Colonic mucosa (tissue), 4 donors: ENCODE data around the gene KRT16. TPM values are rescaled to one million over a fixed set of nuclear protein-coding genes. Genes with fewer than 3 reads are reported as not detected.
"Not testable (repeated sequence)": the region's sequence is repeated elsewhere in the genome, so short reads cannot be mapped to it uniquely, and the experiment has no call there.

Source experiments
- DNase-seq: peaks from one replicate; pipeline ENCODE4 v3.0.0-alpha.2; 2020
- H3K27ac ChIP-seq: fragments of 200-600 bp; one replicate; pipeline ENCODE4 v1.8.0; 2021
- H3K27me3 ChIP-seq: fragments of 200-600 bp; one replicate; pipeline ENCODE4 v1.8.0; 2021
- H3K36me3 ChIP-seq: fragments of 200-600 bp; one replicate; pipeline ENCODE4 v1.8.0; 2021
- H3K4me1 ChIP-seq: fragments of 200-600 bp; one replicate; pipeline ENCODE4 v1.8.0; 2021; ENCODE audit warnings: mild to moderate bottlenecking
- H3K4me3 ChIP-seq: fragments of 200-600 bp; one replicate; pipeline ENCODE4 v1.8.0; 2021
- H3K9ac ChIP-seq, 2 donors: one replicate each; pipeline ENCODE4 v1.7.0; 2013; ENCODE audit warnings: control low read depth in 2 of 2, low read depth in 2 of 2, low read length in 2 of 2
- H3K9me3 ChIP-seq: fragments of 200-600 bp; one replicate; pipeline ENCODE4 v1.8.0; 2021
- intact Hi-C: fragments of 100-400 bp; cut with DNase I; formaldehyde crosslinking; loops from one replicate; pipeline ENCODE4 v1.14.1; 2022
- total RNA-seq, 2 donors: library from RNA; stranded (reverse); fragmentation: NEBNext Ultra II Directional in 1 of 2; extraction: Animal tissue kit (Norgen Biotek cat#: 25700) in 1 of 2; gene quantifications; one replicate each; pipeline ENCODE4 v1.2.1, GENCODE V29; 2021
- TF ChIP-seq, protein P1 (sequence below): fragments of 200-600 bp; IDR thresholded peaks from one replicate; pipeline ENCODE4 v1.8.0; 2022; ENCODE audit warnings: antibody characterized with exemption, mild to moderate bottlenecking
- donor health status: healthy.
- donor health status: DM: no; HTN: no; CAD: no.
- donor health status: DM: no; HTN: no; CAD: no.

KRT16 gene
- total RNA-seq, 2 donors from 2014 or later, result not detected

DNA sequence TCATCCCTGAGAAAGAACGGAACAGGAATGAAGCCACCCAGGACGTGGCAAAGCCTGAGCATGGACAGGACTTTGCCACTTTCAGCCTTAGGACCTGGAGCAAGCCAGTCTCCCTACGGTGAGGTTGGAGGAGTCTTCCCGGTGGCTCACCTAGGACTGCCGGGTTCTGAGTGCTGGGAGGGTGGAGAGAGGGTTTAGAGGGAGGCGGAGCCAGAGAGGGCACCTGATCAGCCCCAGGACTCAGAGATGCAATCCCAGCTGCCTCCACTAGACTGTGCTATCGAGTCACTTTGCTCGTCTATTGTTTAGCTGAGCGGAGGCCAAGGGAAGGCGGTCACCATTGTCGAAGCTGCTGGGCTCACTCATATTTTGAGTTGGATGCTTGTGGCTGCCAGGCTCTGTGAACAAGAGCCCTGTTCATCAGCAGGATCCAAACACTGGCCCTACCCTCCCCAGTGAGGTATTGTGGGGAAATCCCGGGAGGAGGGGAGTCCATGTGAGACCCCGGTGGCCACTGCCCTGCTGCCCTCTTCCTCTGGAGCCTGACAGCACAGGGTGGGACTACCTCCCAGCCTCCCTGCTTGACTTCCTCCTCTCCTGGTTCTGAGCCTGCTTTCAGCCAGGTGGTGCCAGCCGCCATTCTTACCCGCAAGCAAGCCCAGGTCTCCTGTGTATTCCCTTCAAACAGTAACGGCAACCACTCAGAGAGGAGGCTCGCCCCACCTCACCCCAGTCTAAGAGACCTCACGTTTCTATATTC, 32.9 kb downstream of the KRT16 start:
- TF ChIP-seq, protein P1, sequence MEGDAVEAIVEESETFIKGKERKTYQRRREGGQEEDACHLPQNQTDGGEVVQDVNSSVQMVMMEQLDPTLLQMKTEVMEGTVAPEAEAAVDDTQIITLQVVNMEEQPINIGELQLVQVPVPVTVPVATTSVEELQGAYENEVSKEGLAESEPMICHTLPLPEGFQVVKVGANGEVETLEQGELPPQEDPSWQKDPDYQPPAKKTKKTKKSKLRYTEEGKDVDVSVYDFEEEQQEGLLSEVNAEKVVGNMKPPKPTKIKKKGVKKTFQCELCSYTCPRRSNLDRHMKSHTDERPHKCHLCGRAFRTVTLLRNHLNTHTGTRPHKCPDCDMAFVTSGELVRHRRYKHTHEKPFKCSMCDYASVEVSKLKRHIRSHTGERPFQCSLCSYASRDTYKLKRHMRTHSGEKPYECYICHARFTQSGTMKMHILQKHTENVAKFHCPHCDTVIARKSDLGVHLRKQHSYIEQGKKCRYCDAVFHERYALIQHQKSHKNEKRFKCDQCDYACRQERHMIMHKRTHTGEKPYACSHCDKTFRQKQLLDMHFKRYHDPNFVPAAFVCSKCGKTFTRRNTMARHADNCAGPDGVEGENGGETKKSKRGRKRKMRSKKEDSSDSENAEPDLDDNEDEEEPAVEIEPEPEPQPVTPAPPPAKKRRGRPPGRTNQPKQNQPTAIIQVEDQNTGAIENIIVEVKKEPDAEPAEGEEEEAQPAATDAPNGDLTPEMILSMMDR, result peak; percentile 82
- Histone ChIP-seq H3K4me3 (no peak overlapping the region), H3K4me1 (no peaks in the 10 kb centered on the region), H3K9me3 (no peaks in the 10 kb centered on the region), H3K27ac (no peak overlapping the region), H3K27me3 (peaks cover 3% of the 10 kb centered on the region), H3K36me3 (no peaks in the 10 kb centered on the region), H3K9ac (no peak overlapping the region)
- DNase-seq, result peak; percentile 95
- intact Hi-C loops, result loop anchor here (10.0 kb wide), 1 partner anchor 65 kb away; no protein-coding TSS in a partner anchor

- H3K9me3 ChIP-seq, result no peaks in the 10 kb centered on the region
- H3K4me3 ChIP-seq, result no peak overlapping the region
- peaks cover 3% of the 10 kb centered on the region for H3K27me3 ChIP-seq
- H3K36me3 ChIP-seq, result no peaks in the 10 kb centered on the region
- intact Hi-C loops, result no loop called here
- H3K4me1 ChIP-seq, result no peaks in the 10 kb centered on the region
- TF ChIP-seq, protein P1, result no peak
- DNase-seq, result no peak
- no peak overlapping the region for H3K9ac ChIP-seq
- no peak overlapping the region for H3K27ac ChIP-seq
These were observed 33.6 kb downstream of the KRT16 start for GRCh38 chr17:41578971-41579370.

DNA sequence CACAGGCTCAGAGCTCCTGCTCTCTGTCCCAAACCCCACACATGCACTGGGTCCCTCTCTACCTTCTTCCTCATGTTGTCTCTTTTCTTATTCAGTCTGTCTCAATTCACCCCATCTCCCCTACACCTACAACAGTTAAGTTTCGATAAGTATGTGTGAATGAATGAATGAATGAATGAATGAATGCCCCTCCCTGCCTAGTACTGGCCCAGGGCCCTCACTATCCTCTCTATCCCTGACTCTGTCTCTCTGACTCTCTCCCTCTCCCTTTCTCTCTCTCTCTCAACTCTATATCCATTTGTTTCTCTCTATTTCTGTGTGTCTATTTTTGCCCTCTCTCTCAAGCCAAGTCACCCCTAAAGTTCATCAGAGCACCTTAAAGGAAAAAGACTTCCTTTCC, 34.0 kb downstream of the KRT16 start:
- Histone ChIP-seq H3K9ac (no peak overlapping the region), H3K4me1 (no peaks in the 10 kb centered on the region), H3K27me3 (peaks cover 3% of the 10 kb centered on the region), H3K27ac (no peak overlapping the region), H3K4me3 (no peak overlapping the region), H3K36me3 (no peaks in the 10 kb centered on the region), H3K9me3 (no peaks in the 10 kb centered on the region)
- DNase-seq, result no peak
- intact Hi-C loops, result no loop called here
- TF ChIP-seq, protein P1, result no peak

- H3K36me3 ChIP-seq, H3K9me3 ChIP-seq, H3K27ac ChIP-seq, H3K4me1 ChIP-seq, H3K27me3 ChIP-seq, H3K9ac ChIP-seq, DNase-seq, intact Hi-C loops, H3K4me3 ChIP-seq: not testable (repeated sequence)
These were observed 35.8 kb downstream of the KRT16 start for GRCh38 chr17:41576740-41577139.

- H3K27ac ChIP-seq, result no peak overlapping the region
- peaks cover 2% of the 10 kb centered on the region for H3K27me3 ChIP-seq
- no peaks in the 10 kb centered on the region for H3K9me3 ChIP-seq
- TF ChIP-seq, protein P1, result no peak
- no peak overlapping the region for H3K9ac ChIP-seq
- no peak for DNase-seq
- no peaks in the 10 kb centered on the region for H3K4me1 ChIP-seq
- intact Hi-C loops, result no loop called here
- no peaks in the 10 kb centered on the region for H3K36me3 ChIP-seq
- H3K4me3 ChIP-seq, result no peak overlapping the region
These were observed 37.2 kb downstream of the KRT16 start for GRCh38 chr17:41575336-41575735.
